Neural progenitor cell (in vitro differentiated cells): ENCODE results near the gene NBEA. TPM values are rescaled to one million over a fixed set of nuclear protein-coding genes. Genes with fewer than 3 reads are reported as not detected.
A peak's percentile ranks its signal among the peaks of the same experiment; 100 is the strongest.

Source experiments
- DNase-seq: peaks from one replicate; pipeline ENCODE4 v3.0.0-alpha.2; 2016; ENCODE audit warnings: low spot score
- H2AFZ ChIP-seq: fragments of 200-600 bp; sonication (generic); replicated peaks from 2 replicates; pipeline ENCODE4 v1.6.1; 2016; ENCODE audit warnings: antibody characterized with exemption
- H3F3A ChIP-seq: fragments of 200-600 bp; sonication (generic); 2 replicates; pipeline ENCODE4 v1.6.1; 2016; ENCODE audit warnings: antibody characterized with exemption, low read depth
- H3K27ac ChIP-seq: fragments of 200-600 bp; sonication (generic); 2 replicates; pipeline ENCODE4 v1.5.1; 2016; ENCODE audit warnings: mild to moderate bottlenecking
- H3K27me3 ChIP-seq: fragments of 200-600 bp; sonication (generic); 2 replicates; pipeline ENCODE4 v1.6.1; 2016; ENCODE audit warnings: mild to moderate bottlenecking, moderate library complexity
- H3K36me3 ChIP-seq: fragments of 200-600 bp; sonication (generic); 2 replicates; pipeline ENCODE4 v1.5.1; 2016
- H3K4me1 ChIP-seq: fragments of 200-600 bp; sonication (generic); 2 replicates; pipeline ENCODE4 v1.6.1; 2016; ENCODE audit warnings: mixed run types
- H3K4me2 ChIP-seq: fragments of 200-600 bp; sonication (generic); 2 replicates; pipeline ENCODE4 v1.6.1; 2016
- H3K4me3 ChIP-seq: fragments of 200-600 bp; sonication (generic); 2 replicates; pipeline ENCODE4 v1.5.1; 2016
- H3K79me2 ChIP-seq: fragments of 200-600 bp; sonication (generic); 2 replicates; pipeline ENCODE4 v1.6.1; 2016; ENCODE audit warnings: low read depth
- H3K9ac ChIP-seq: fragments of 200-600 bp; sonication (generic); 2 replicates; pipeline ENCODE4 v1.6.1; 2016
- H3K9me3 ChIP-seq: fragments of 200-600 bp; sonication (generic); 2 replicates; pipeline ENCODE4 v1.5.1; 2016; ENCODE audit warnings: low read depth
- H4K20me1 ChIP-seq: fragments of 200-600 bp; sonication (generic); 2 replicates; pipeline ENCODE4 v1.6.1; 2016; ENCODE audit warnings: low read depth
- H3K27ac Mint-ChIP-seq: 3 replicates; pipeline ENCODE4 v1.8.0; 2021; ENCODE audit warnings: mixed read lengths
- H3K27me3 Mint-ChIP-seq: 2 replicates; pipeline ENCODE4 v1.8.0; 2022; ENCODE audit warnings: low read depth, mild to moderate bottlenecking, inconsistent platforms, moderate library complexity, mixed read lengths; ENCODE audit not compliant: insufficient read depth
- H3K36me3 Mint-ChIP-seq: 3 replicates; pipeline ENCODE4 v1.8.0; 2021; ENCODE audit warnings: mixed read lengths
- H3K4me1 Mint-ChIP-seq: 3 replicates; pipeline ENCODE4 v1.8.0; 2021; ENCODE audit warnings: mixed read lengths
- H3K4me3 Mint-ChIP-seq: 3 replicates; pipeline ENCODE4 v1.8.0; 2021; ENCODE audit warnings: mild to moderate bottlenecking, moderate library complexity, mixed read lengths
- H3K9me3 Mint-ChIP-seq: 3 replicates; pipeline ENCODE4 v1.8.0; 2020; ENCODE audit warnings: mixed read lengths
- CTCF ChIP-seq: fragments of 200-600 bp; sonication (generic); IDR thresholded peaks from 2 replicates; pipeline ENCODE4 v1.5.1; 2017; ENCODE audit warnings: antibody characterized with exemption, mild to moderate bottlenecking
- EZH2 ChIP-seq: fragments of 200-600 bp; sonication (generic); IDR thresholded peaks from 2 replicates; pipeline ENCODE4 v1.6.1; 2017; ENCODE audit warnings: antibody characterized with exemption, mild to moderate bottlenecking, moderate library complexity
- EZH2phosphoT487 ChIP-seq: fragments of 200-600 bp; sonication (generic); IDR thresholded peaks from 2 replicates; pipeline ENCODE4 v1.6.1; 2017; ENCODE audit warnings: antibody characterized with exemption
- total RNA-seq: library from RNA; depleted of rRNA; stranded (reverse); fragments of >200 nt; gene quantifications from 2 replicates; pipeline ENCODE4 v1.2.3, GENCODE V29; 2015; ENCODE audit warnings: low replicate concordance

Gene NBEA
- total RNA-seq, 1 donor from 2014 or later = 31.0 TPM

- H3K9me3 ChIP-seq = no peaks in the 10 kb centered on the region
- no peak overlapping the region for H3K4me2 ChIP-seq
- H2AFZ ChIP-seq = no peak overlapping the region
- H3K27ac ChIP-seq = no peak overlapping the region
- H3K36me3 ChIP-seq = peaks cover 2% of the 10 kb centered on the region
- DNase-seq = no peak
- Mint-ChIP-seq H3K4me1 (peaks cover 8% of the 10 kb centered on the region), H3K27ac (no peak overlapping the region), H3K9me3 (no peaks in the 10 kb centered on the region), H3K4me3 (no peak overlapping the region), H3K27me3 (no peaks in the 10 kb centered on the region), H3K36me3 (peaks cover 2% of the 10 kb centered on the region)
- H3K27me3 ChIP-seq = no peaks in the 10 kb centered on the region
- H3K4me1 ChIP-seq = peaks cover 7% of the 10 kb centered on the region
- no peaks in the 10 kb centered on the region for H3K79me2 ChIP-seq
- H3F3A ChIP-seq = no peaks in the 10 kb centered on the region
- no peak overlapping the region for H3K9ac ChIP-seq
- TF ChIP-seq EZH2 = no peak
- no peak overlapping the region for H3K4me3 ChIP-seq
- H4K20me1 ChIP-seq = no peaks in the 10 kb centered on the region
Measured at GRCh38 chr13:35597451-35597850, 655.4 kb downstream of the NBEA start.

GRCh38 chr13:35598233-35598632, 656.2 kb downstream of the NBEA start:
- no peak overlapping the region for H3K4me3 Mint-ChIP-seq
- no peaks in the 10 kb centered on the region for H3K27me3 ChIP-seq
- H3F3A ChIP-seq = no peaks in the 10 kb centered on the region
- peaks cover 6% of the 10 kb centered on the region for H3K4me1 ChIP-seq
- H3K27ac ChIP-seq = no peak overlapping the region
- H4K20me1 ChIP-seq = no peaks in the 10 kb centered on the region
- peaks cover 8% of the 10 kb centered on the region for H3K4me1 Mint-ChIP-seq
- peaks cover 2% of the 10 kb centered on the region for H3K36me3 Mint-ChIP-seq
- no peaks in the 10 kb centered on the region for H3K79me2 ChIP-seq
- no peak for DNase-seq
- no peak overlapping the region for H3K4me3 ChIP-seq
- no peak overlapping the region for H3K9ac ChIP-seq
- H3K27me3 Mint-ChIP-seq = peaks cover 3% of the 10 kb centered on the region
- peaks cover 2% of the 10 kb centered on the region for H3K36me3 ChIP-seq
- TF ChIP-seq EZH2 (no peak), EZH2phosphoT487 (no peak), CTCF (no peak)
- H2AFZ ChIP-seq = no peak overlapping the region
- H3K9me3 Mint-ChIP-seq = no peaks in the 10 kb centered on the region
- no peaks in the 10 kb centered on the region for H3K9me3 ChIP-seq
- no peak overlapping the region for H3K4me2 ChIP-seq
- H3K27ac Mint-ChIP-seq = no peak overlapping the region

GRCh38 chr13:35598790-35599369, 656.8 kb downstream of the NBEA start:
- no peaks in the 10 kb centered on the region for H3K79me2 ChIP-seq
- H3K4me1 Mint-ChIP-seq = peaks cover 8% of the 10 kb centered on the region
- H3K4me3 ChIP-seq = no peak overlapping the region
- H3K36me3 Mint-ChIP-seq = peaks cover 2% of the 10 kb centered on the region
- no peak overlapping the region for H3K27ac ChIP-seq
- H3K9me3 Mint-ChIP-seq = no peaks in the 10 kb centered on the region
- H3F3A ChIP-seq = no peaks in the 10 kb centered on the region
- H3K4me1 ChIP-seq = peaks cover 6% of the 10 kb centered on the region
- no peak overlapping the region for H3K27ac Mint-ChIP-seq
- TF ChIP-seq EZH2 = no peak
- no peak overlapping the region for H3K4me3 Mint-ChIP-seq
- H2AFZ ChIP-seq = no peak overlapping the region
- no peak overlapping the region for H3K9ac ChIP-seq
- H3K36me3 ChIP-seq = no peaks in the 10 kb centered on the region
- H3K27me3 Mint-ChIP-seq = peaks cover 3% of the 10 kb centered on the region
- H3K27me3 ChIP-seq = no peaks in the 10 kb centered on the region
- H3K4me2 ChIP-seq = no peak overlapping the region
- H4K20me1 ChIP-seq = no peaks in the 10 kb centered on the region
- H3K9me3 ChIP-seq = no peaks in the 10 kb centered on the region
- DNase-seq = no peak

- Histone ChIP-seq H3K9me3 (no peaks in the 10 kb centered on the region), H3K4me1 (peaks cover 6% of the 10 kb centered on the region), H3K9ac (no peak overlapping the region), H3F3A (no peaks in the 10 kb centered on the region), H3K36me3 (no peaks in the 10 kb centered on the region), H3K4me2 (no peak overlapping the region), H3K27ac (no peak overlapping the region), H3K4me3 (no peak overlapping the region), H4K20me1 (no peaks in the 10 kb centered on the region), H2AFZ (no peak overlapping the region), H3K79me2 (no peaks in the 10 kb centered on the region), H3K27me3 (no peaks in the 10 kb centered on the region)
- H3K4me1 Mint-ChIP-seq = peaks cover 8% of the 10 kb centered on the region
- H3K27me3 Mint-ChIP-seq = peaks cover 3% of the 10 kb centered on the region
- TF ChIP-seq EZH2phosphoT487 (no peak), CTCF (no peak), EZH2 (no peak)
- H3K9me3 Mint-ChIP-seq = no peaks in the 10 kb centered on the region
- no peak overlapping the region for H3K4me3 Mint-ChIP-seq
- no peak overlapping the region for H3K27ac Mint-ChIP-seq
- peaks cover 2% of the 10 kb centered on the region for H3K36me3 Mint-ChIP-seq
- DNase-seq = peak; percentile 6
Measured at GRCh38 chr13:35599384-35599783, 657.3 kb downstream of the NBEA start.
